ENCODE data around the gene RAC3. TPM values are rescaled to one million over a fixed set of nuclear protein-coding genes. Genes with fewer than 3 reads are reported as not detected.

Gene RAC3
- polyA plus RNA-seq, 1 experiment, result 11.5 TPM

GRCh38 chr17:82013341-82013740, 18.1 kb upstream of the RAC3 start:
- Histone ChIP-seq H3K4me3 (ENCODE audit: low read depth, low read length) (no peak overlapping the region), H3K36me3 (ENCODE audit: control insufficient read depth, insufficient read depth, low read length) (peaks cover 10% of the 10 kb centered on the region), H3K27me3 (ENCODE audit: control insufficient read depth, insufficient read depth, low read length) (no peaks in the 10 kb centered on the region)
- DNase-seq (ENCODE audit: low read depth), result no peak
- ChIA-PET POLR2A (interaction anchor here (0.5 kb wide), 1 partner anchor 71 kb away, joined by 3 read pairs; no protein-coding TSS in a partner anchor), CTCF (interaction anchor here (0.9 to 2.4 kb wide), 5 partner anchors 9 to 147 kb away, joined by 3 to 16 read pairs (median 4); partner anchors contain the start of genes CENPX, LRRC45 and NOTUM)
- TF ChIP-seq, protein P1, sequence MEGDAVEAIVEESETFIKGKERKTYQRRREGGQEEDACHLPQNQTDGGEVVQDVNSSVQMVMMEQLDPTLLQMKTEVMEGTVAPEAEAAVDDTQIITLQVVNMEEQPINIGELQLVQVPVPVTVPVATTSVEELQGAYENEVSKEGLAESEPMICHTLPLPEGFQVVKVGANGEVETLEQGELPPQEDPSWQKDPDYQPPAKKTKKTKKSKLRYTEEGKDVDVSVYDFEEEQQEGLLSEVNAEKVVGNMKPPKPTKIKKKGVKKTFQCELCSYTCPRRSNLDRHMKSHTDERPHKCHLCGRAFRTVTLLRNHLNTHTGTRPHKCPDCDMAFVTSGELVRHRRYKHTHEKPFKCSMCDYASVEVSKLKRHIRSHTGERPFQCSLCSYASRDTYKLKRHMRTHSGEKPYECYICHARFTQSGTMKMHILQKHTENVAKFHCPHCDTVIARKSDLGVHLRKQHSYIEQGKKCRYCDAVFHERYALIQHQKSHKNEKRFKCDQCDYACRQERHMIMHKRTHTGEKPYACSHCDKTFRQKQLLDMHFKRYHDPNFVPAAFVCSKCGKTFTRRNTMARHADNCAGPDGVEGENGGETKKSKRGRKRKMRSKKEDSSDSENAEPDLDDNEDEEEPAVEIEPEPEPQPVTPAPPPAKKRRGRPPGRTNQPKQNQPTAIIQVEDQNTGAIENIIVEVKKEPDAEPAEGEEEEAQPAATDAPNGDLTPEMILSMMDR (IDR thresholded peaks at IDR 0.05; ENCODE audit: insufficient read depth, low read depth, low read length), result no peak

DNA sequence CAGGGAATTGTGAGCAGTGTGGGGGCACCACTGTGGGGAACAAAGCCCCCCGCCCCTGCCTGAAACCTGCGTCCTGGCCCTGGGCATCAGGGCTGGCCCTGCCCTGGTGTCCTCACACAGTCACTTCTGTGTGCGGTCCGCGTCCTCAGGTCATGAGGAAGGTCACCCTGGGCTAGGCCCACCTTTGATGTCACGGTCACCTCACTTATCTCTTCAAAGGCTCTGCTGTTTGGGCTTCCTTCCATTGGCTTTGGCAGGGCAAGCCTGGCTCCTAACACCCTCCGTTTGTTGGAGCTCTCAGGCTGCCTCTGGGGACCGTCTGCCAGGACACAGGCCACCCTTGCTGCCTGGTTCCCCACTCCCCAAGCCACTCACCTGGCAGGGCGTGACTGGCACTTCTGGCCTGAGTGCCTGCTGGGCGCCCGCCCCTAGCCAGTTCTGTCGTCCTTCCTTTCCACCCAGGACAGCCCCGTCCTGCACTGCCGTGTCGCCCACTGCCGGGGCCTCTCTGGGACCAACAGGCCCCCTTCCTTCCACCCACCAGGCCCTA, 17.6 kb upstream of the RAC3 start:
- Histone ChIP-seq H3K4me3 (ENCODE audit: low read depth, low read length) (no peak overlapping the region), H3K27me3 (ENCODE audit: control insufficient read depth, insufficient read depth, low read length) (no peaks in the 10 kb centered on the region), H3K36me3 (ENCODE audit: control insufficient read depth, insufficient read depth, low read length) (peaks cover 10% of the 10 kb centered on the region)
- no peak for DNase-seq (ENCODE audit: low read depth)
- CTCF ChIA-PET, result interaction anchor here (1.1 to 11.6 kb wide), 5 partner anchors 8 to 56 kb away, joined by 3 to 218 read pairs (median 13); partner anchors contain the start of genes CENPX, LRRC45 and NOTUM
- TF ChIP-seq, protein P1 (IDR thresholded peaks at IDR 0.05; ENCODE audit: insufficient read depth, low read depth, low read length), result no peak
- POLR2A ChIA-PET, result no interaction called here

- Histone ChIP-seq H3K4me3 (ENCODE audit: low read depth, low read length) (no peak overlapping the region), H3K27me3 (ENCODE audit: control insufficient read depth, insufficient read depth, low read length) (no peaks in the 10 kb centered on the region), H3K36me3 (ENCODE audit: control insufficient read depth, insufficient read depth, low read length) (peaks cover 15% of the 10 kb centered on the region)
- DNase-seq (ENCODE audit: low read depth), result no peak
- ChIA-PET CTCF (interaction anchor here (1.5 to 11.6 kb wide), 2 partner anchors 10 to 54 kb away, joined by 4 to 218 read pairs; partner anchors contain the start of gene NOTUM), POLR2A (no interaction called here)
- TF ChIP-seq, protein P1 (IDR thresholded peaks at IDR 0.05; ENCODE audit: insufficient read depth, low read depth, low read length), result no peak
These were observed 17.0 kb upstream of the RAC3 start for GRCh38 chr17:82014432-82014831.

- Histone ChIP-seq H3K4me3 (ENCODE audit: low read depth, low read length) (no peak overlapping the region), H3K36me3 (ENCODE audit: control insufficient read depth, insufficient read depth, low read length) (peaks cover 15% of the 10 kb centered on the region), H3K27me3 (ENCODE audit: control insufficient read depth, insufficient read depth, low read length) (no peaks in the 10 kb centered on the region)
- ChIA-PET CTCF (interaction anchor here (11.6 kb wide), 1 partner anchor 55 kb away, joined by 218 read pairs; the partner anchor contains the start of gene NOTUM), POLR2A (no interaction called here)
- TF ChIP-seq, protein P1 (IDR thresholded peaks at IDR 0.05; ENCODE audit: insufficient read depth, low read depth, low read length), result no peak
- DNase-seq (ENCODE audit: low read depth), result no peak
These were observed 16.5 kb upstream of the RAC3 start for GRCh38 chr17:82014971-82015310.

- TF ChIP-seq, protein P1 (IDR thresholded peaks at IDR 0.05; ENCODE audit: insufficient read depth, low read depth, low read length), result no peak
- Histone ChIP-seq H3K36me3 (ENCODE audit: control insufficient read depth, insufficient read depth, low read length) (peaks cover 15% of the 10 kb centered on the region), H3K27me3 (ENCODE audit: control insufficient read depth, insufficient read depth, low read length) (no peaks in the 10 kb centered on the region), H3K4me3 (ENCODE audit: low read depth, low read length) (no peak overlapping the region)
- DNase-seq (ENCODE audit: low read depth), result no peak
- CTCF ChIA-PET, result interaction anchor here (1.0 to 11.6 kb wide), 2 partner anchors 15 to 55 kb away, joined by 3 to 218 read pairs; partner anchors contain the start of gene NOTUM
- POLR2A ChIA-PET, result no interaction called here
These were observed 16.0 kb upstream of the RAC3 start for GRCh38 chr17:82015311-82015971.

Measured in BJ (cell line).